Measurements from ENCODE around the gene STK31.
A peak's percentile ranks its signal among the peaks of the same experiment; 100 is the strongest.

STK31 gene

GRCh38 chr7:23696916-23697441 is 13.0 kb upstream of the STK31 start:
- H3K79me2 ChIP-seq (ENCODE audit: control insufficient read depth, low read length) = no peaks in the 10 kb centered on the region
- no peak overlapping the region for H3K4me3 ChIP-seq (ENCODE audit: low read length)
- H3K4me1 ChIP-seq (ENCODE audit: control insufficient read depth, low read length) = no peaks in the 10 kb centered on the region
- no peaks in the 10 kb centered on the region for H3F3A ChIP-seq (ENCODE audit: control insufficient read depth, insufficient read depth)
- no peaks in the 10 kb centered on the region for H4K20me1 ChIP-seq (ENCODE audit: control insufficient read depth, insufficient read depth, low read depth, low read length)
- H3K27me3 ChIP-seq (ENCODE audit: control insufficient read depth, low read length) = no peaks in the 10 kb centered on the region
- TF ChIP-seq, protein P1, sequence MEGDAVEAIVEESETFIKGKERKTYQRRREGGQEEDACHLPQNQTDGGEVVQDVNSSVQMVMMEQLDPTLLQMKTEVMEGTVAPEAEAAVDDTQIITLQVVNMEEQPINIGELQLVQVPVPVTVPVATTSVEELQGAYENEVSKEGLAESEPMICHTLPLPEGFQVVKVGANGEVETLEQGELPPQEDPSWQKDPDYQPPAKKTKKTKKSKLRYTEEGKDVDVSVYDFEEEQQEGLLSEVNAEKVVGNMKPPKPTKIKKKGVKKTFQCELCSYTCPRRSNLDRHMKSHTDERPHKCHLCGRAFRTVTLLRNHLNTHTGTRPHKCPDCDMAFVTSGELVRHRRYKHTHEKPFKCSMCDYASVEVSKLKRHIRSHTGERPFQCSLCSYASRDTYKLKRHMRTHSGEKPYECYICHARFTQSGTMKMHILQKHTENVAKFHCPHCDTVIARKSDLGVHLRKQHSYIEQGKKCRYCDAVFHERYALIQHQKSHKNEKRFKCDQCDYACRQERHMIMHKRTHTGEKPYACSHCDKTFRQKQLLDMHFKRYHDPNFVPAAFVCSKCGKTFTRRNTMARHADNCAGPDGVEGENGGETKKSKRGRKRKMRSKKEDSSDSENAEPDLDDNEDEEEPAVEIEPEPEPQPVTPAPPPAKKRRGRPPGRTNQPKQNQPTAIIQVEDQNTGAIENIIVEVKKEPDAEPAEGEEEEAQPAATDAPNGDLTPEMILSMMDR (IDR thresholded peaks at IDR 0.05; ENCODE audit: low read depth, low read length, poor library complexity, severe bottlenecking) = peak; percentile 100
- no peak for TF ChIP-seq EZH2phosphoT487 (IDR thresholded peaks at IDR 0.05; ENCODE audit: borderline replicate concordance, low read length)
- H3K36me3 ChIP-seq (ENCODE audit: control insufficient read depth, low read length) = peaks cover 4% of the 10 kb centered on the region
- no peaks in the 10 kb centered on the region for H3K9me3 ChIP-seq (ENCODE audit: control insufficient read depth, insufficient read depth, low read length)
- no peak overlapping the region for H3K27ac ChIP-seq (ENCODE audit: low read depth, low read length)
- H3K9me2 ChIP-seq (replicated peaks; ENCODE audit: control insufficient read depth, low read length) = no peaks in the 10 kb centered on the region
- no peak overlapping the region for H3K4me2 ChIP-seq (ENCODE audit: low read length)

DNA sequence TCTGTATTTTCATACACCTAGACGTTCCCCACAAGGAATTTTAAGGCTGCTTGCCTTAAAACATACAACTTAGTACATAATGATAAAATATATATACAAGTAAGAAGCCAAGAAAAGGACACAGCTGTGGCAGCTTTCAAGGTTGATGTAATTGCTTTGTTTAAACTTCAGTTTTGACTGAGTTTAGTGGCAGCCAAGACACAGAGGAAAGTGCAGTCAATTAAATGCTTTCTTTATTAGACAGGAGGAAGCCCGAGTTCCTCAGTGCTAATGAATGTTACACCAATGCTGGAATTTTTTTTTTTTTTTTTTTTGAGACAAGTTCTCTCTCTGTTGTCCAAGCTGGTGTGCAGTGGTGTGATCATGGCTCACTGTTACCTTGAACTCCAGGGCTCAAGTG is 11.2 kb upstream of the STK31 start:
- Histone ChIP-seq H3K4me2 (ENCODE audit: low read length) (no peak overlapping the region), H3F3A (ENCODE audit: control insufficient read depth, insufficient read depth) (no peaks in the 10 kb centered on the region), H3K79me2 (ENCODE audit: control insufficient read depth, low read length) (no peaks in the 10 kb centered on the region), H3K36me3 (ENCODE audit: control insufficient read depth, low read length) (no peaks in the 10 kb centered on the region; the same call in 1 of the 2 replicates), H4K20me1 (ENCODE audit: control insufficient read depth, insufficient read depth, low read depth, low read length) (no peaks in the 10 kb centered on the region), H3K9me3 (ENCODE audit: control insufficient read depth, insufficient read depth, low read length) (no peaks in the 10 kb centered on the region), H3K27me3 (ENCODE audit: control insufficient read depth, low read length) (no peaks in the 10 kb centered on the region), H3K4me3 (ENCODE audit: low read length) (no peak overlapping the region), H3K27ac (ENCODE audit: low read depth, low read length) (no peak overlapping the region), H3K4me1 (ENCODE audit: control insufficient read depth, low read length) (no peaks in the 10 kb centered on the region), H3K9me2 (replicated peaks; ENCODE audit: control insufficient read depth, low read length) (no peaks in the 10 kb centered on the region)
- TF ChIP-seq, protein P1 (IDR thresholded peaks at IDR 0.05; ENCODE audit: low read depth, low read length, poor library complexity, severe bottlenecking) = no peak
- no peak for TF ChIP-seq EZH2phosphoT487 (IDR thresholded peaks at IDR 0.05; ENCODE audit: borderline replicate concordance, low read length)

- Histone ChIP-seq H3K36me3 (ENCODE audit: control insufficient read depth, low read length) (peaks cover under 1% of the 10 kb centered on the region; the same call in 1 of the 2 replicates), H3K9me2 (replicated peaks; ENCODE audit: control insufficient read depth, low read length) (no peaks in the 10 kb centered on the region), H3K27ac (ENCODE audit: low read depth, low read length) (no peak overlapping the region)
Observed at GRCh38 chr7:23700046-23700445, 10.0 kb upstream of the STK31 start.

More at GRCh38 chr7:23700046-23700445, 10.0 kb upstream of the STK31 start:
- Histone ChIP-seq H3K9me3 (ENCODE audit: control insufficient read depth, insufficient read depth, low read length) (peaks cover under 1% of the 10 kb centered on the region; the same call in 1 of the 2 replicates), H3K4me3 (ENCODE audit: low read length) (no peak overlapping the region), H3K4me1 (ENCODE audit: control insufficient read depth, low read length) (no peaks in the 10 kb centered on the region), H4K20me1 (ENCODE audit: control insufficient read depth, insufficient read depth, low read depth, low read length) (no peaks in the 10 kb centered on the region), H3K27me3 (ENCODE audit: control insufficient read depth, low read length) (no peaks in the 10 kb centered on the region), H3F3A (ENCODE audit: control insufficient read depth, insufficient read depth) (no peaks in the 10 kb centered on the region), H3K4me2 (ENCODE audit: low read length) (no peak overlapping the region), H3K79me2 (ENCODE audit: control insufficient read depth, low read length) (no peaks in the 10 kb centered on the region)
- no peak for TF ChIP-seq EZH2phosphoT487 (IDR thresholded peaks at IDR 0.05; ENCODE audit: borderline replicate concordance, low read length)
- TF ChIP-seq, protein P1 (IDR thresholded peaks at IDR 0.05; ENCODE audit: low read depth, low read length, poor library complexity, severe bottlenecking) = no peak

All from DOHH2 (cell line).